Fibroblast of villous mesenchyme (primary cell): Measurements from ENCODE around the gene PWWP2A. TPM values are rescaled to one million over a fixed set of nuclear protein-coding genes. Genes with fewer than 3 reads are reported as not detected.
A peak's percentile ranks its signal among the peaks of the same experiment; 100 is the strongest.

Experiments used
- DNase-seq: peaks from one replicate; pipeline ENCODE4 v3.0.0-alpha.2; 2010; ENCODE audit warnings: low read depth
- H3K4me3 ChIP-seq: 2 replicates; pipeline ENCODE4 v1.5.1; 2011; ENCODE audit warnings: low read depth, mild to moderate bottlenecking, low read length
- CTCF ChIP-seq: IDR thresholded peaks from 2 replicates; pipeline ENCODE4 v1.5.1; 2012; ENCODE audit warnings: low read depth, mild to moderate bottlenecking, low read length; ENCODE audit not compliant: insufficient read depth
- total RNA-seq: library from RNA; depleted of rRNA; stranded (reverse); fragments of >200 nt; gene quantifications from 2 replicates; pipeline ENCODE4 v1.2.3, GENCODE V29; 2012

PWWP2A gene
- 18.0 and 25.5 TPM in 2 replicates for total RNA-seq

GRCh38 chr5:160119142-160119904 is at the start of gene PWWP2A:
Gene PWWP2A (minus strand): TSS chr5:160119450. CDS start chr5:160119388, 62 bp downstream.
- H3K4me3 ChIP-seq = peak within 1 kb of the TSS; percentile 76
- peak; percentile 100 for DNase-seq
- peak; percentile 11 for TF ChIP-seq CTCF

- no peak for DNase-seq
- no peak overlapping the region for H3K4me3 ChIP-seq
- TF ChIP-seq CTCF = no peak
Measured at GRCh38 chr5:160167624-160168165, 48.4 kb upstream of the PWWP2A start.

- DNase-seq = no peak
- no peak overlapping the region for H3K4me3 ChIP-seq
- no peak for TF ChIP-seq CTCF
Measured at GRCh38 chr5:160166973-160167623, 47.8 kb upstream of the PWWP2A start.

- DNase-seq = no peak
- no peak for TF ChIP-seq CTCF
- no peak overlapping the region for H3K4me3 ChIP-seq
Measured at GRCh38 chr5:160166069-160166972, 47.1 kb upstream of the PWWP2A start.

GRCh38 chr5:160165137-160166068 is 46.2 kb upstream of the PWWP2A start:
- peak; percentile 99 for DNase-seq
- no peak for TF ChIP-seq CTCF
- H3K4me3 ChIP-seq = peak overlapping the region; percentile 37
